Measurements from ENCODE around the gene SSB.

The SSB gene

GRCh38 chr2:169767243-169767888, 31.3 kb upstream of the SSB start:
- Histone ChIP-seq H3K4me1 (ENCODE audit: control insufficient read depth in 1 of 2, insufficient read depth in 2 of 2, low read length in 2 of 2) (peaks cover 0 to 12% of the 10 kb centered on the region in 2 donors), H3K36me3 (ENCODE audit: control insufficient read depth in 1 of 2, insufficient read depth in 2 of 2, low read length in 2 of 2) (no peaks in the 10 kb centered on the region), H3K27ac (ENCODE audit: low read length) (no peak overlapping the region), H3K9me3 (ENCODE audit: control insufficient read depth in 1 of 2, low read length in 2 of 2) (no peaks in the 10 kb centered on the region), H3K4me3 (ENCODE audit: low read depth in 1 of 2, low read length in 2 of 2) (peak overlapping the region in 1 of 2 donors; percentile 30), H3K27me3 (ENCODE audit: low read depth, low read length) (no peaks in the 10 kb centered on the region)

- Histone ChIP-seq H3K36me3 (ENCODE audit: control insufficient read depth in 1 of 2, insufficient read depth in 2 of 2, low read length in 2 of 2) (no peaks in the 10 kb centered on the region), H3K27ac (ENCODE audit: low read length) (no peak overlapping the region), H3K4me1 (ENCODE audit: control insufficient read depth in 1 of 2, insufficient read depth in 2 of 2, low read length in 2 of 2) (peaks cover 0 to 12% of the 10 kb centered on the region in 2 donors), H3K4me3 (ENCODE audit: low read depth in 1 of 2, low read length in 2 of 2) (peak overlapping the region; percentile 21 to 45), H3K27me3 (ENCODE audit: low read depth, low read length) (no peaks in the 10 kb centered on the region), H3K9me3 (ENCODE audit: control insufficient read depth in 1 of 2, low read length in 2 of 2) (no peaks in the 10 kb centered on the region)
These were observed 30.2 kb upstream of the SSB start for GRCh38 chr2:169768262-169768995.

- Histone ChIP-seq H3K27me3 (ENCODE audit: low read depth, low read length) (no peaks in the 10 kb centered on the region), H3K9me3 (ENCODE audit: control insufficient read depth in 1 of 2, low read length in 2 of 2) (no peaks in the 10 kb centered on the region), H3K4me3 (ENCODE audit: low read depth in 1 of 2, low read length in 2 of 2) (no peak overlapping the region), H3K4me1 (ENCODE audit: control insufficient read depth in 1 of 2, insufficient read depth in 2 of 2, low read length in 2 of 2) (peaks cover 0 to 12% of the 10 kb centered on the region in 2 donors), H3K36me3 (ENCODE audit: control insufficient read depth in 1 of 2, insufficient read depth in 2 of 2, low read length in 2 of 2) (no peaks in the 10 kb centered on the region), H3K27ac (ENCODE audit: low read length) (no peak overlapping the region)
These were observed 27.6 kb upstream of the SSB start for GRCh38 chr2:169771021-169771420.

- Histone ChIP-seq H3K4me3 (ENCODE audit: low read depth in 1 of 2, low read length in 2 of 2) (no peak overlapping the region), H3K27ac (ENCODE audit: low read length) (no peak overlapping the region)
These were observed 27.1 kb upstream of the SSB start for GRCh38 chr2:169771612-169772011.

GRCh38 chr2:169772651-169773050, 26.0 kb upstream of the SSB start:
- Histone ChIP-seq H3K27me3 (ENCODE audit: low read depth, low read length) (no peaks in the 10 kb centered on the region), H3K4me1 (ENCODE audit: control insufficient read depth in 1 of 2, insufficient read depth in 2 of 2, low read length in 2 of 2) (peaks cover 6 to 17% of the 10 kb centered on the region in 2 donors), H3K36me3 (ENCODE audit: control insufficient read depth in 1 of 2, insufficient read depth in 2 of 2, low read length in 2 of 2) (no peaks in the 10 kb centered on the region), H3K27ac (ENCODE audit: low read length) (no peak overlapping the region), H3K9me3 (ENCODE audit: control insufficient read depth in 1 of 2, low read length in 2 of 2) (no peaks in the 10 kb centered on the region), H3K4me3 (ENCODE audit: low read depth in 1 of 2, low read length in 2 of 2) (no peak overlapping the region)

More at GRCh38 chr2:169771612-169772011, 27.1 kb upstream of the SSB start:
- peaks cover 3 to 16% of the 10 kb centered on the region in 2 donors for H3K4me1 ChIP-seq (ENCODE audit: control insufficient read depth in 1 of 2, insufficient read depth in 2 of 2, low read length in 2 of 2)
- H3K27me3 ChIP-seq (ENCODE audit: low read depth, low read length): no peaks in the 10 kb centered on the region
- H3K36me3 ChIP-seq (ENCODE audit: control insufficient read depth in 1 of 2, insufficient read depth in 2 of 2, low read length in 2 of 2): no peaks in the 10 kb centered on the region
- H3K9me3 ChIP-seq (ENCODE audit: control insufficient read depth in 1 of 2, low read length in 2 of 2): no peaks in the 10 kb centered on the region

GRCh38 chr2:169775354-169775753, 23.3 kb upstream of the SSB start:
- H3K4me1 ChIP-seq (ENCODE audit: control insufficient read depth in 1 of 2, insufficient read depth in 2 of 2, low read length in 2 of 2): peaks cover 6 to 7% of the 10 kb centered on the region in 2 donors
- no peaks in the 10 kb centered on the region for H3K27me3 ChIP-seq (ENCODE audit: low read depth, low read length)
- H3K9me3 ChIP-seq (ENCODE audit: control insufficient read depth in 1 of 2, low read length in 2 of 2): no peaks in the 10 kb centered on the region
- no peak overlapping the region for H3K4me3 ChIP-seq (ENCODE audit: low read depth in 1 of 2, low read length in 2 of 2)
- no peak overlapping the region for H3K27ac ChIP-seq (ENCODE audit: low read length)
- no peaks in the 10 kb centered on the region for H3K36me3 ChIP-seq (ENCODE audit: control insufficient read depth in 1 of 2, insufficient read depth in 2 of 2, low read length in 2 of 2)

GRCh38 chr2:169775765-169776164, 22.9 kb upstream of the SSB start:
- H3K4me1 ChIP-seq (ENCODE audit: control insufficient read depth in 1 of 2, insufficient read depth in 2 of 2, low read length in 2 of 2): peaks cover 6 to 7% of the 10 kb centered on the region in 2 donors
- no peak overlapping the region for H3K27ac ChIP-seq (ENCODE audit: low read length)
- H3K27me3 ChIP-seq (ENCODE audit: low read depth, low read length): no peaks in the 10 kb centered on the region

GRCh38 chr2:169776252-169776761, 22.4 kb upstream of the SSB start:
- no peaks in the 10 kb centered on the region for H3K36me3 ChIP-seq (ENCODE audit: control insufficient read depth in 1 of 2, insufficient read depth in 2 of 2, low read length in 2 of 2)
- H3K27ac ChIP-seq (ENCODE audit: low read length): no peak overlapping the region
- H3K4me3 ChIP-seq (ENCODE audit: low read depth in 1 of 2, low read length in 2 of 2): no peak overlapping the region
- H3K27me3 ChIP-seq (ENCODE audit: low read depth, low read length): no peaks in the 10 kb centered on the region
- no peaks in the 10 kb centered on the region for H3K9me3 ChIP-seq (ENCODE audit: control insufficient read depth in 1 of 2, low read length in 2 of 2)
- H3K4me1 ChIP-seq (ENCODE audit: control insufficient read depth in 1 of 2, insufficient read depth in 2 of 2, low read length in 2 of 2): peaks cover 6 to 7% of the 10 kb centered on the region in 2 donors

More at GRCh38 chr2:169775765-169776164, 22.9 kb upstream of the SSB start:
- Histone ChIP-seq H3K4me3 (ENCODE audit: low read depth in 1 of 2, low read length in 2 of 2) (no peak overlapping the region), H3K9me3 (ENCODE audit: control insufficient read depth in 1 of 2, low read length in 2 of 2) (no peaks in the 10 kb centered on the region), H3K36me3 (ENCODE audit: control insufficient read depth in 1 of 2, insufficient read depth in 2 of 2, low read length in 2 of 2) (no peaks in the 10 kb centered on the region)

- H3K4me1 ChIP-seq (ENCODE audit: control insufficient read depth in 1 of 2, insufficient read depth in 2 of 2, low read length in 2 of 2): peaks cover 6 to 7% of the 10 kb centered on the region in 2 donors
- H3K9me3 ChIP-seq (ENCODE audit: control insufficient read depth in 1 of 2, low read length in 2 of 2): no peaks in the 10 kb centered on the region
- no peaks in the 10 kb centered on the region for H3K36me3 ChIP-seq (ENCODE audit: control insufficient read depth in 1 of 2, insufficient read depth in 2 of 2, low read length in 2 of 2)
- H3K27ac ChIP-seq (ENCODE audit: low read length): no peak overlapping the region
- H3K4me3 ChIP-seq (ENCODE audit: low read depth in 1 of 2, low read length in 2 of 2): no peak overlapping the region
- no peaks in the 10 kb centered on the region for H3K27me3 ChIP-seq (ENCODE audit: low read depth, low read length)
These were observed 20.2 kb upstream of the SSB start for GRCh38 chr2:169778446-169778845.

GRCh38 chr2:169781249-169782013, 17.2 kb upstream of the SSB start:
- H3K4me1 ChIP-seq (ENCODE audit: control insufficient read depth in 1 of 2, insufficient read depth in 2 of 2, low read length in 2 of 2): peaks cover 5% of the 10 kb centered on the region in 2 donors

GRCh38 chr2:169782513-169782912, 16.2 kb upstream of the SSB start:
- Histone ChIP-seq H3K27ac (ENCODE audit: low read length) (no peak overlapping the region), H3K9me3 (ENCODE audit: control insufficient read depth in 1 of 2, low read length in 2 of 2) (no peaks in the 10 kb centered on the region), H3K4me3 (ENCODE audit: low read depth in 1 of 2, low read length in 2 of 2) (no peak overlapping the region), H3K27me3 (ENCODE audit: low read depth, low read length) (no peaks in the 10 kb centered on the region), H3K36me3 (ENCODE audit: control insufficient read depth in 1 of 2, insufficient read depth in 2 of 2, low read length in 2 of 2) (no peaks in the 10 kb centered on the region), H3K4me1 (ENCODE audit: control insufficient read depth in 1 of 2, insufficient read depth in 2 of 2, low read length in 2 of 2) (no peaks in the 10 kb centered on the region)

More at GRCh38 chr2:169781249-169782013, 17.2 kb upstream of the SSB start:
- H3K27ac ChIP-seq (ENCODE audit: low read length): no peak overlapping the region
- no peaks in the 10 kb centered on the region for H3K27me3 ChIP-seq (ENCODE audit: low read depth, low read length)
- H3K36me3 ChIP-seq (ENCODE audit: control insufficient read depth in 1 of 2, insufficient read depth in 2 of 2, low read length in 2 of 2): no peaks in the 10 kb centered on the region
- no peaks in the 10 kb centered on the region for H3K9me3 ChIP-seq (ENCODE audit: control insufficient read depth in 1 of 2, low read length in 2 of 2)
- H3K4me3 ChIP-seq (ENCODE audit: low read depth in 1 of 2, low read length in 2 of 2): no peak overlapping the region

Measured in muscle layer of duodenum (tissue), 2 donors.